NB4 (cell line): ENCODE measurements around the gene SULT1C3.

Source experiments
- DNase-seq: peaks from one replicate; pipeline ENCODE4 v3.0.0; 2010; ENCODE audit warnings: low read depth
- H3K4me3 ChIP-seq: one replicate; pipeline ENCODE4 v1.5.1; 2011; ENCODE audit warnings: mild to moderate bottlenecking, low read depth, low read length, moderate library complexity
- MYC ChIP-seq: IDR thresholded peaks from 2 replicates; pipeline ENCODE4 v1.6.1; 2011; ENCODE audit warnings: low read depth, low read length
- POLR2A ChIP-seq: IDR thresholded peaks from 2 replicates; pipeline ENCODE4 v1.6.1; 2011; ENCODE audit warnings: mild to moderate bottlenecking; ENCODE audit not compliant: insufficient read length; ENCODE audit errors: extremely low read depth
- TF ChIP-seq, protein P1 (sequence below): IDR thresholded peaks from 2 replicates; pipeline ENCODE4 v1.6.1; 2011; ENCODE audit warnings: low read depth, low read length
- TF ChIP-seq, protein P2 (sequence below): IDR thresholded peaks from one replicate; pipeline ENCODE4 v1.5.1; 2012; ENCODE audit warnings: low read depth, low read length

Gene SULT1C3

DNA sequence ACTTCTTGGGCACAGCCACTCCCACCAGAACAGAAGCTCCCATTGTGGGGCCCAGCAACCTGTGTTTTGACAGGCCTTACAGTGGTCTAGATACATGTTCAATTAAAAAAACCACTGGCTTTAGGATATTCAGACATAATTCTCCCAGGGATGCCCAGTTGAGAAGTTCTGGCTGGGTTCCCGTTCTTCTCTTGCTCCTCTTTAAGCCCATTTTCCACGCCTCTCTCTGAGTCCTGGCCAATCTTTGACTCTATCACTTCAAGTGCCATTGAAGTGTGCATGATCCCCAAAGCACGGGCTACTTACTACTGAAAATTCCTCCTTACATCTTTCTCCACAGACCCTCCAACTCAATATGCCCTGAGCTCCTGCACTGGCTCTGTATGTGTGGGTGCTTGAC, 17.5 kb upstream of the SULT1C3 start:
- TF ChIP-seq, protein P1, sequence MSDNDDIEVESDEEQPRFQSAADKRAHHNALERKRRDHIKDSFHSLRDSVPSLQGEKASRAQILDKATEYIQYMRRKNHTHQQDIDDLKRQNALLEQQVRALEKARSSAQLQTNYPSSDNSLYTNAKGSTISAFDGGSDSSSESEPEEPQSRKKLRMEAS, result no peak
- TF ChIP-seq, protein P2, sequence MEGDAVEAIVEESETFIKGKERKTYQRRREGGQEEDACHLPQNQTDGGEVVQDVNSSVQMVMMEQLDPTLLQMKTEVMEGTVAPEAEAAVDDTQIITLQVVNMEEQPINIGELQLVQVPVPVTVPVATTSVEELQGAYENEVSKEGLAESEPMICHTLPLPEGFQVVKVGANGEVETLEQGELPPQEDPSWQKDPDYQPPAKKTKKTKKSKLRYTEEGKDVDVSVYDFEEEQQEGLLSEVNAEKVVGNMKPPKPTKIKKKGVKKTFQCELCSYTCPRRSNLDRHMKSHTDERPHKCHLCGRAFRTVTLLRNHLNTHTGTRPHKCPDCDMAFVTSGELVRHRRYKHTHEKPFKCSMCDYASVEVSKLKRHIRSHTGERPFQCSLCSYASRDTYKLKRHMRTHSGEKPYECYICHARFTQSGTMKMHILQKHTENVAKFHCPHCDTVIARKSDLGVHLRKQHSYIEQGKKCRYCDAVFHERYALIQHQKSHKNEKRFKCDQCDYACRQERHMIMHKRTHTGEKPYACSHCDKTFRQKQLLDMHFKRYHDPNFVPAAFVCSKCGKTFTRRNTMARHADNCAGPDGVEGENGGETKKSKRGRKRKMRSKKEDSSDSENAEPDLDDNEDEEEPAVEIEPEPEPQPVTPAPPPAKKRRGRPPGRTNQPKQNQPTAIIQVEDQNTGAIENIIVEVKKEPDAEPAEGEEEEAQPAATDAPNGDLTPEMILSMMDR, result no peak
- TF ChIP-seq MYC, result no peak
- TF ChIP-seq POLR2A, result no peak
- no peak for DNase-seq
- H3K4me3 ChIP-seq, result no peak overlapping the region

DNA sequence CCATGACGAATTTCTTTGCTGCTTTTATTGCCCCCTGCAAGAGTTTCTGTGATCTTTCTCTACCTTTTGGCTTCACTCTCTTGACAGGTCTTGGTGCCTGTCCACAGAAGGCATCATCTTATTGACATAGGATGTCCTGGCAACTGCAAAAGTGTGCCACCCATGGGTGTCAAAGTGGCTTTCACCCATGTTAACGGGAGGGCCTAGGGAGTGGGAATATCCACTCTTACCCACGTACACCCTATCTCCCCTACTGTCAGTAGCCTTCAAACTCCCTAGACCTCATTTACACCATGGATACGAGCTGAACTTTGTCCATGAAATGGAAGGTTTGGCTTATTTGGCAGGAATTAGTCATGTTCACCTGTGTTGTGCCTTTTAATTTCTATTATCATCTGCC, 16.2 kb upstream of the SULT1C3 start:
- no peak for TF ChIP-seq POLR2A
- TF ChIP-seq, protein P2, result no peak
- TF ChIP-seq, protein P1, result no peak
- TF ChIP-seq MYC, result no peak
- DNase-seq, result no peak
- H3K4me3 ChIP-seq, result no peak overlapping the region

DNA sequence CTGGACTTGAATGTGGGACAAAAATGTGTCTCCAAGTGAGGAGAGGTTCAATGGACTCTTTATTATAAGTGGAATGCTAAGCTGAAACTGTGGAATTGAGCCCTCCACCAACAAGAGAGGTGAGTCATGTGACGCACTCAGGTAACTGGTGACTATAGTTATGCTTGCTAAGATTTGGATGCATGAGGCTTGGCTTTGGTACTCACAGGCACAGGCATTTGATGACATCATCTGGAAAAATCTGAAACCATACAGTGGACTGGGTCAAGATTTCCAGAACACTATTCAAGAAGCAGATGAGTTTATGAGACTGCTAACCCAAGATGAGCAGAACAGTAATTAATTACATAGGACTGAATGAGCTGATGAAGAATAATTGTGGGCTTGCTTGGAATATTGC, 15.7 kb upstream of the SULT1C3 start:
- DNase-seq, result no peak
- no peak overlapping the region for H3K4me3 ChIP-seq
- TF ChIP-seq, protein P1, result no peak
- TF ChIP-seq, protein P2, result no peak
- TF ChIP-seq MYC (no peak), POLR2A (no peak)

DNA sequence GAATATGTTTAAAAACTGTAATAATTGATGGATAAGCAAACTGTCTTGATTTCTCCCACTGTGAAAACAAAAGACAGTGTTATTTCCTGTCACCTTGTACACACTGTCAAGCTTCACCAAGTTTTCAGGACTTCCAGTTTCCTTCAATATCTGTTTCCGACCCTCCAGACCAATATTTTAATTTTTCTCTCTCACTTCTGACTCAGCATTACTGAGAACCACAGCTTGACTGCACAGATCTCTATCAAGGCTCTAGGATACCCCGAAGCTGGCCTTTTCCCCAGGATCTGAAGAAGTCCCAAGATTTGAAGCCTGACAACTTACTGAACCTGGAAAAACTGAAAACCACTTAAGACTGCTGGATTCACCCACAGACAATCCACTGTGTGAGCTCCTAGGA, 13.2 kb upstream of the SULT1C3 start:
- DNase-seq, result no peak
- TF ChIP-seq MYC, result no peak
- no peak for TF ChIP-seq POLR2A
- TF ChIP-seq, protein P2, result no peak
- TF ChIP-seq, protein P1, result no peak

DNA sequence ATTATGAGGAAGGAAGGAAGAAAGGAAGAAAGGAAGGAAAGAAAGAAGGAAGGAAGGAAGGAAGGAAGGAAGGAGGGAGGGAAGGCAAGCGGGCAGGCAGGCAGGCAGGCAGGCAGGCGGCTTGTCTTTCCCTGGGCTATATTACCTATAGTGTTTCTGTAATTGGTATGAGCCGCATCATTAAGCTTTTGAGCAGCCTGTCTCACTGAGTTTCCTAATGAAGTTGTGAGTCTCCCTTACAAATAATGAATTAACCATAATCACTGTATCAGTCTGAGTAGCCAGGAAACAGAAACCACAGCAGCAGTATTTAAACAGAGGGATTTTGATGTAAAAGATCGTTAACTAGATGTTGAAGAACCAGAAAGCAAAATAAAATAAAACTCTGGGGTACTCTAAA, 11.8 kb upstream of the SULT1C3 start:
- TF ChIP-seq MYC, result no peak
- TF ChIP-seq, protein P1, result no peak
- no peak for TF ChIP-seq POLR2A
- TF ChIP-seq, protein P2, result no peak
- no peak for DNase-seq
- no peak overlapping the region for H3K4me3 ChIP-seq

More for the DNA sequence above, 13.2 kb upstream of the SULT1C3 start:
- no peak overlapping the region for H3K4me3 ChIP-seq

DNA sequence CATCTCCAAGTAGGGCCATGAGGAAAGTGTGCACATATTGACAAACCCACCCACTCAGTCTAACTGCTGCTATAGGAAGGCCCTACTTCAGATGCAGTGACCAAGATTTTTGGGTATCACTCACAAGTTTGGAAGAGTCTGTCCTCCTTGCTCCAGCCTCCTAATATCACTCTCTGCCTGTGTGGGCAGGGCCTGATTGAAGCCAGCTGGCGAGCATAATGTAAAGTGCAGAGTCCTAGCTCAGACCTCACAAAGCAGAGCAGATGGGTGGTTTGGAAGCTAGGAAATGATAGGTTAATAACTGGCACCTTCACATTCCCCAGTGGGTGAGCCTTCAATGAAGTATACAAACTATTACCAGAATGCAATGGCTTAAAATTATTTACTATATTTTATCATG, 11.2 kb upstream of the SULT1C3 start:
- H3K4me3 ChIP-seq, result no peak overlapping the region
- TF ChIP-seq MYC (no peak), POLR2A (no peak)
- TF ChIP-seq, protein P1, result no peak
- TF ChIP-seq, protein P2, result no peak
- DNase-seq, result no peak
